Medulla oblongata (tissue), 1 donor: ENCODE results near the gene INPP5D.
"Not testable (repeated sequence)": the region's sequence is repeated elsewhere in the genome, so short reads cannot be mapped to it uniquely, and the experiment has no call there.

Experiments
- DNase-seq: peaks from one replicate; pipeline ENCODE4 v3.0.0-alpha.2; 2015; ENCODE audit errors: extremely low spot score

Gene INPP5D

DNA sequence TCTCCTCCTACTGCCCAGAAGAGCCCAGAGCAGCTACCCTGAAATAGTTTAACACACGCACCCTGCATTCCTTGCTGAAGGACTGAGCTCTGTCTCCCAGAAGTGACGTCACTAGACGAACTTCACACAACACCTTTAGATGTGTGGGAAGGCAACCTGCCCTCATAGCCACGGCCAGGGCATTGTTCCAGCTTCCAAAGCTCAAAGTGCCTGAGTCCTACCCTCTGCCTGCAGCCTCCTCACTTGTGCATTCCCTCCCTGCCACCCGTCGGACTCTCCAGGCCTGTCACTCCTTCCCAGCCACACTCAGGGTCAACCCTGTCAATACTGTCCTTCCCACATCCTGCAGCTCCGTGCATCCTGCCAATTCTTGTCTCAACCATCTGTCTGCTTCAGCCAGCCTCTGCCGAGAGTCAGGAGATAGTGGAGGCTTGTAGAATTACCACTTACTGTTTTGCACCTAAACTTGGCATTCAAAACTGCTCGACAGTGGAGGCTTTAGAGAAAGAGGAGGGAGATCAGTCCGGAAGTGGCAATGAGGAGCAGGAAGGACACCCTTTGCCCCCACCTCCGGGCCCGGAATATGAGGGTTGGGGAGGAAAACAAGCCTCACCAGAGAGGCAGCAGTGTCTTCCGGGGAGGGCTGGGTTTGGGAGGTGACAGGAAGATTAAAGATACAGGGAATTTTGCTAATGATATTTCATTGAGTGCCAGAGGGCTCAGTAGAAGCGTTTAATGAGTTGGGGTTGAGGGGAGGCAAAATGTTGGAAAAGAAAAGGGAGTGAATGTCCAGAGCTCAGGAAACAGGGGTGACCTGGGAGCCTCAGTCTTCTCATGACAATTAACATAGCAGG lies 119.1 kb downstream of the INPP5D start:
- no peak for DNase-seq

DNA sequence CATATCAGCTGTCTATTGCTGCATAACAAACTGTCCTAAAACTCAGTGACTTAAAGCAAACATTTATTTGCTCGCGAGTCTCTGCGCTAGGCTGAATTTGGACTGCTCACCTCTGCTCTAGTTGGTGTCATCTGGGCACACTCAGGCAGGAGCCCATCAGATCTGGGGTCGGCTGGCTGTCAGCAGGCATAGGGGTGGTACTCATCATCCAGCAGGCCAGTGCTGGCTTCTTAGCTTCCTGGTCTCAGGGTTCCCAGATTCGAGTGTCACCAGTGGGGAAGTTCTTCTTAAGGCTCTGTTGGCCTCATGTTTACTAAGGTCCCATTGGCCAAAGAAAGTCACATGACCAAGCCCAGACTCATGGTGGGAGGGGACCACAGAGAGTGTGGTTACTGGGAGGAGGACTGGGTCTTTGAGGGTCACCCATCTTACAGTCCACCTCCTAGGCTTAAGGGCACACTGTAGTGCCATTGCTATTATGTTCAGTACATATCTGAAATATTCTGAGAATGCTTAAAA lies 119.8 kb downstream of the INPP5D start:
- no peak for DNase-seq

DNA sequence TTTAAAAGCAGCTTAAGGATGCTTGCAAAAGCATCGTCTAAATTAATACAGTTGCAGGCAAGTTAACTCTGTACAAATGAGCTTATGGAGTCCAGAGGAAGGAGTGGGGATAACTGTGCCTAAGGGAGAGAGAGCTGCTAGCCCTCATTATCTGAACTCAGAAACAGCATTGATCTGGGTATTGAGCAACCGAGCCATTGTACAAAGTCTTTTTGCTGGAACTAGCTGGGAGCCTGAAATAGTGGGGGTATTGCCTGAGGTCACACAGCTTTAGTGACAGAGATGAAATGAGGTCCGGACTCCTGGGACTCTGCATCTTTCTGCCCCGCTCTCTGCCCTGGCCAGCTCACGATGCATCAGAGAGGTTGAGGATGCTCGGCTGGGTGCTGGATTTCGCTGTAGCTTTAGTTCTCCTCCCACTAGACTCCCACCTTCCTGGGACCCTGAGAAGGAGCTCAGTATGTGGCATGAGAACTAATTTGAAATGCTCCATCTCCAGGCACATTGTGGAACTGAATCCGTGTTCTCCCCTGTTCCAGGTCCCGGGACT lies 123.8 kb downstream of the INPP5D start:
- DNase-seq, result no peak

DNA sequence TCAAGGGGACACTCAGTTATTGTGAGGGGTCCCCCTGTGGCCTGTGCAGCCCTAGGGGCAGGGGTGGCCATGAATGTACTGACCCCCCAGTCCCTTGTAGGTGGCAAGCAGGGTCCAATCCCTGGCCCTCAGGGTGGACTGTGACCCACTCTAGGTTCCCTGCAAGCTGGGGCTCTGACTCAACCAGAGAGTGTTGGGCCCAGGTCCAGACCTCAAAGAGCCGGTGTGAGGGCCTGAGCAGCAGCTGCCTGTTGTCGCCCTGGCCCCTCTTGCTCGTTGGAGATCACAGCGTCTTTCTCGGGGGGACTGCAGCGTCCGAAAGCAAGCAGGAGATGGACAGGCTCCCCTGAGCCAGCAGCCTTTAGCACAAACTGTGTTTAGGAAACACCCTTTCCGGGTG lies 124.5 kb downstream of the INPP5D start:
- DNase-seq, result no peak

DNA sequence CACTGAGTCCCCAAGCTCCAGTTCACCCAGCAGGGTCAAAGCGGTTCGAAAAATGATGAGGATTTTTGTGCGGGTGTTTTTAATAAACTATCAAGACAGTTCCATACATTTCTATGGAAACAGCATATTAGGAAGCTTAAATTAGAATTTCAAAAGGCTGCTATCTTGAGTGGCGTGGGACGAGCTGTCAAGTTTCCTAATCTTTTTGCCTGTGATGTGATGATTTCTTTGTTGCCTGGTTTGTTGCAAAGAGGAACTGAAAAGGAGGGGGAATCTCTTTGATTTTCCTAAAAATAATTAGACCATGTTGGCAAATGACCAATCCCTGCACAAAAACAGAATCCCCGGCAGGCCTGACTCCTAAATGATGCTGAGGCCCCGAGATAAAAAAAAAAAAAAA lies 125.2 kb downstream of the INPP5D start:
- DNase-seq, result no peak

DNA sequence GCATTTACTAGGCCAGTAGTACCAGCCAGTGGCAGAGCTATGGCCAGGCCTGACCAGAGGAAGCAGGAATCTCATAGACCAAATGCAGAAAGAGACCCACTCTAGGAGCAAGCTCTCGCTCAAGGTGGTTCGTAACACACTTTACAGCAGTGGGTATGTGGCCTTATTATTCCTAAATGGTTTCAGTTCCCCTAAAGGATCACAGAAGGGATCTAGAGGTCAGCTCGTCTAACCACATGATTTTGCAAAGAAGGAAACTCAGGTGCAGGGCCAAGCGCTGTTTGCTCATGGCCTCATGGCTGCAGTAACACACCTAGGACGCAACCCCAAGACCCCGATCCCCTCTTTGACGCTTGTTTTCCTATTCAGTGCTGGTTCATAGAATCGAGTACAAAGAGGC lies 125.8 kb downstream of the INPP5D start:
- DNase-seq, result peak; percentile 27

DNA sequence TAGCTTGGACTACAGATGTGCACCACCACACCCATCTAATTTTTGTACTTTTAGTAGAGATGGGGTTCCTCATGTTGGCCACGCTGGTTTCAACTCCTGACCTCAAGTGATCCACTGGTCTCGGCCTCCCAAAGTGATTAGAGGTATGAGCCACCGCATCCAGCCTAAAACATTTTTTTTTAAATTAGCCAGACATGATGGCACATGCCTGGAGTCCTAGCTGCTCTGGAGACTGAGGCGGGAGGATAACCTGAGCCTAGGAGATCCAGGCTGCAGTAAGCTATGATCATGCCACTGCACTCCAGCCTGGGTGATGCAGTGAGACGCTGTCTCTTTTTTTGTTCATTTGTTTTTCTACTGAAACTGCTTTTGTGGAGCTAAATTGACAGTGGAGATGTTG lies 126.7 kb downstream of the INPP5D start:
- no peak for DNase-seq

DNA sequence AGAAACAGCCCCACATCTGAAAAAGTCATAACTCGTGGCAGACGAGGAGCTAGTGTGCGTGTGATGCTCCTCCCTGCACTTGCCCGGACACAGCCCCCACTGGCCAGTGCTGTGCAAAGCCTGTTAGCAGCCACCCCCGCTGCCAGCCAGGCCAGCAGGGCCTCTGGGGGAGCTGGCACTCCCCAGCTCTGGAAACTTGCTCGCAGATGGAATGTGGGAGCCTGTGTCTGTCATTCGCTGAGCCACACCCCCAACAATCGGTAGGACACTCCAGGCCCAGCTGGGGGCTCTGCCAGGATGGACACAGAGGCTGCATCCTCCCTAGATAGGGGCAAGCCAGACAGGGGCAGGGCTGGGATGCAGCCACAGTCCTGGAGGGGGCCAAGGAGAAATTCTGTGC lies 128.9 kb downstream of the INPP5D start:
- no peak for DNase-seq

DNA sequence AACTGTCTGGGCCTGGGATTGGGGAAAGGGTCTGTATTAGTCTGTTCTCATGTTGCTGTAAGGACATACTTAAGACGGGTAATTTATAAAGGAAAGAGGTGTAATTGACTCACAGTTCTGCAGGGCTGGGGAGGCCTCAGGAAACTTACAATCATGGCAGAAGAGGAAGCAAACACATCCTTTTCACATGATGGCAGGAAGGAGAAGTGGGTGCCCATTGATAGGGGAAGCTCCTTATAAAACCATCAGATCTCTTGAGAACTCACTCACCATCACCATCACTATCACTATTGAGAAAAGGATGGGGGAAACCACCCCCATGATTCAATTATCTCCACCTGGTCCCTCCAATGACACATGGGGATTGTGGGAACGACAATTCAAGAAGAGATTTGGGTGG lies 130.9 kb downstream of the INPP5D start:
- DNase-seq, result peak; percentile 18

DNA sequence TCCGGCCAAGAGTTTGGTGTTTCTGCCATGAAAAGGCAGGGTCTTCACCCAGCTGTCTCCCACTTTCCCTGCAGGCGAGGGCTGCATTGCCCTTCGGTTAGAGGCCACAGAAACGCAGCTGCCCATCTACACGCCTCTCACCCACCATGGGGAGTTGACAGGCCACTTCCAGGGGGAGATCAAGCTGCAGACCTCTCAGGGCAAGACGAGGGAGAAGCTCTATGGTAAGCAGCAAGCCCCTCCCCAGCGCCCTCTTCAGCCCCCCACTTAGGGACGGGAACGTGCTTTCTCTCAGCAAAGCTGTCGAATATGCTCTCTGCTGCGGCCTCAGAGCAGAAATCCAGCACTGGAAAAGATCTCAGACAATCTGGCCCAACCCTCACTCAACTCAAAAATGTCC lies 133.6 kb downstream of the INPP5D start:
- DNase-seq, result no peak

DNA sequence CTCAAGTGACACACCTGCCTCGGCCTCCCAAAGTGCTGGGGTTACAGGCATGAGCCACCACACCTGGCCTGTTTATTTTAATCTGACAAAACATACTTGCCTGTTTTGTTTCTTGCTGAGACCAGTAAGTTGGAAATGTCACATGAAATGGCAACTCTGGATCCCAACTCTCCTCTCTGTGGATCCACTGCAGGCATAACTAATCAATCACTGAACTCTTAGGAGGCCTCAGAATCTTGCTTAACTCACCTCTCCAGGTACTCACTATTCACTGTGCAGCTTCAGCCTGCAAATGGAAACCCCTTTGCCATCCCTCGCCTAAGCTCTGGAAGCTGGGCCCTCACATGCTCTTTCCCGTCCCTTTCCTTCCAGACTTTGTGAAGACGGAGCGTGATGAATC lies 134.9 kb downstream of the INPP5D start:
- DNase-seq, result no peak

DNA sequence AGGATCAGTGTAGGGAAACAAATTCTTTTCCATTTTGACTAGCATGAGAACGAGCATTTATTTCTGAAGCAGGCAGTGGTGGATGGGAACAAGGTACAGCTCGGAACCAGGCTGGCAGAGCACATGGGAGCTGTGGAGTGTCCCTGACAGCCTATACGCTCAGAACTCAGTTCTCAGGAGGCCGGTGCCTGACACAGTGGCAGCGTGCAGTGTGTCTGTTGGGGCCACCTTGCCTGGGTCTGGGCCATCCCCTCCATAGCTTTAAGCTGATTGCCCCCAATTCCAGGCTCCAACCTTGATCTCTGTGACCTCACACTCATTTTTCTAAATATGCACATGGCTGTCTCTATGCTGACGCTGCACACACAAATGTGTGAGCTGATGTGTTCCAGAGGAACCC lies 136.9 kb downstream of the INPP5D start:
- DNase-seq, result no peak

DNA sequence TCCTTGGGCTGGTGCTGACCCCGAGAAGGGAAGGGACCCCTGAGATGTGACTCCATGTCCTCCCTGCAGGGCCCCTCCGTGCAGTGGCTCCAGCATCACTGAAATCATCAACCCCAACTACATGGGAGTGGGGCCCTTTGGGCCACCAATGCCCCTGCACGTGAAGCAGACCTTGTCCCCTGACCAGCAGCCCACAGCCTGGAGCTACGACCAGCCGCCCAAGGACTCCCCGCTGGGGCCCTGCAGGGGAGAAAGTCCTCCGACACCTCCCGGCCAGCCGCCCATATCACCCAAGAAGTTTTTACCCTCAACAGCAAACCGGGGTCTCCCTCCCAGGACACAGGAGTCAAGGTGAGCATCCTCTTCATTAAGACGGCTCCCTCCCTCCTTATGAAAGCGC lies 137.9 kb downstream of the INPP5D start:
- no peak for DNase-seq

DNA sequence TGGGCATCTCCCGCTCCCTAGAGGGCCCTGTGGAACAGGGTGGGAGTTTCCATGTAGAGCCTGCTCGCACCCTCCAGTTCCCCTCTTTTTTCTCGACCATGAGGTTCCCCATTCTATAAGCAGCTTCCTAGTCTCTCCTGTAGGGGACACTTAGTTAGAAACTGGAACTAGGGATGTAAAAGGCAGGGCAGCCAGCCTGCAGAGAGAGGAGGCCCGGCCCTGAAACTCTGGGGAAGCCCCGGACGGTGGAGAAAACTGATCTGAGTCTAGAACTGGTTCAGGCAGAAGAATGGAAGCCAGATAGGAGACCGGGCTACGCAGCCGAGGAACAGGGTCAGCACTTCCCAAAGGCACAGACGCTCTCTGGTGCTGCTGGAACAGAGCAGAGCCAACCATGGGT lies 139.7 kb downstream of the INPP5D start:
- no peak for DNase-seq

DNA sequence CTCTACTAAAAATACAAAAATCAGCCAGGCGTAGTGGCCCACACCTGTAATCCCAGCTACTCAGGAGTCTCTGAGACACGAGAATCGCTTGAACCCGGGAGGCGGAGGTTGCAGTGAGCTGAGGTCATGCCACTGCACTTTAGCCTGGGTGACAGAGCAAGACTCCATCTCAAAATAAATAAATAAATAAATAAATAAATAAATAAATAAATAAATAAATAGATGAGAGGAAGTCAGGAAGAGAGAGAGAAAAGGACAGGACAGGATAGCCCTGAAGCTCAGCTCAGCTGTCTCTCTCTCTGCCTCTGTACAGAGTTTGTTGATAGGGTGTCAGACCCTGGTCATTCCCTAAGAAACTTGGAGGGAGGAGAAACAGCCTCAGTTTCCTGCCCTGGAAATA lies 140.6 kb downstream of the INPP5D start:
- not testable (repeated sequence) for DNase-seq

DNA sequence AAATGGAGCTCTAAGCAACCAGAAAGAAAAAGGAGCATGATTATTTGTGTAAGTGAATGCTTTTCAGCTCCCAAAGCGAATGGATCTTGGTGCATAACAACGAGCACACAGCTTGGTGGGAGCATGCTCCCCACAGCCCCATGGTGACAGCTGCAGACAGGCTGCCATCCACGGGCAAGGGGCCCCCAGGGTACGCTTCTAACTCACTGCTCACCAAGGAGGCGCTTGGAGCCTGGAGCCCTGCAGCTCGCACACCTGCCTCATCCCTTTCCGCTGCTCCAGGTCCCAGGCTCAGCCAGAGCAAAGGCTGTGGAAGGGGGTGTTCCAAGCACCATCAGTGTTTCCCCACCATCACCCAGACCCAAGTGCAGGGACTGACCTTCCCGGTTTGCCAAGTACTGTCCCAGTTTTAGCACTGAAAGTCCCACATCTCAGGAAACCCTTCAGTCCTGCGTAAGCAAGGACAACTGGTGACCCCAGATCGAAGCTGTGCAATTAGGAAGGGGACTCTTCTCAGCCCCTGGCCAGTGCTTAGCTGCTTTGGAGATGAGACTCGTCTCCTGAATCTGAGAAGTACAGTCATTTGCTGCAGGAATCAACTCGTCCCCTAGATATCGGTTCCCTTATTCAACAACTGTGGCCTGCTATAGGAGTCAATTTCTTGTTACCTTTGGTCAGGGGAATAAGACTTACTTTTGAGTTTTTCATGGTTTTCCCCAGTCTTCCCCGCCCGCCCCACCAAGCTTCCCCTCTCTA lies 141.3 kb downstream of the INPP5D start:
- no peak for DNase-seq

DNA sequence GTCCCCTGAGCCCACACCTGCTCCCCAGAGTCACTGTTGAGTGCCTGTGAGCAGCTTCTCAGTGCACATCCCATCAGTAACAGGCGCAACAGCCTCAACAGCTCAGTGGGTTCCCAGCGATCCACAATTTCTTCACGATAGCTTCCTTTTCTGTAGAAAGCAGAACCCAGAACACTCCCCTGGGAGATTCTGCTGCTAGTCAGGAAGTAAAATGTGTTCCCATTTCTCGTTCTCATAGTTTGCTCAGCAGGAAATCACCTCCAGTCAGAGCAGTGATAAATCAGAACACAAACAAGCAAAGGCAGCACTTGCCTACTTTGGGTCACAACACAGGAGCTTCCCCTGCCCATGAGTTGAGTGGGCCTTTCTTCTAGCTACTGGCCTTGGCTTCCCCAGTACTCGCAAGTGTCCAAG lies 142.4 kb downstream of the INPP5D start:
- DNase-seq, result no peak

DNA sequence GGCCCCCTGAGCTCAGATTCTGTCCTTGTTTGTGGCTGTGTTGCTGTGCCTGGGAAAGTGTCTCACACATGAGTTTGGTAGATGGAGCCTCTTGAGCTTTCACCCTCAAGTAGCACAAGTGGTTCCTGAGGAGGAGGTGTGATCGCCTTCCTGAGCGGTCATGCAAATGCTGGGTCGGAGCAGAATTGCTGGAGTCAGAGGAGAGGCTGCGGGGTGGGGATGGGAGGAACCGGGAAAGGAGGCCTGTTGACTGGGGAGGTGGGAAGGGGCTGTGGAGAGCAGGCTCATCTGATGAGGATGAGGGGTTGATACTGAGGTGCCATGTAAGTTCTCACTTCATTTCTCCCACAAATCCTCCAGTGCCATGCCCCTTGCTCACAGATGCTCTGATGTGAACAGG lies 142.9 kb downstream of the INPP5D start:
- DNase-seq, result no peak

DNA sequence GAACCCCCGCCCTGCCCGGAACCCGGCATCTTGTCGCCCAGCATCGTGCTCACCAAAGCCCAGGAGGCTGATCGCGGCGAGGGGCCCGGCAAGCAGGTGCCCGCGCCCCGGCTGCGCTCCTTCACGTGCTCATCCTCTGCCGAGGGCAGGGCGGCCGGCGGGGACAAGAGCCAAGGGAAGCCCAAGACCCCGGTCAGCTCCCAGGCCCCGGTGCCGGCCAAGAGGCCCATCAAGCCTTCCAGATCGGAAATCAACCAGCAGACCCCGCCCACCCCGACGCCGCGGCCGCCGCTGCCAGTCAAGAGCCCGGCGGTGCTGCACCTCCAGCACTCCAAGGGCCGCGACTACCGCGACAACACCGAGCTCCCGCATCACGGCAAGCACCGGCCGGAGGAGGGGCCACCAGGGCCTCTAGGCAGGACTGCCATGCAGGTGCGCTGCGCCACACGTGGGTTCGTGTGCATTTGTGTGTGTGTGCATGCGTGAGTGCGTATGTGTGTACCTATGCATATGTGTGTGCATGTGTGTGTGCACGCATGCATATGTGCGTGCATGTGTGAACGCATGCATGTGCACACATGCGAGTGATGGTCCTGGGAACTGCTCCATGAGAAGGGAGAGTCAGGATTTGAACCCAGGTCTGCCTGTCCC lies 144.3 kb downstream of the INPP5D start:
- no peak for DNase-seq

DNA sequence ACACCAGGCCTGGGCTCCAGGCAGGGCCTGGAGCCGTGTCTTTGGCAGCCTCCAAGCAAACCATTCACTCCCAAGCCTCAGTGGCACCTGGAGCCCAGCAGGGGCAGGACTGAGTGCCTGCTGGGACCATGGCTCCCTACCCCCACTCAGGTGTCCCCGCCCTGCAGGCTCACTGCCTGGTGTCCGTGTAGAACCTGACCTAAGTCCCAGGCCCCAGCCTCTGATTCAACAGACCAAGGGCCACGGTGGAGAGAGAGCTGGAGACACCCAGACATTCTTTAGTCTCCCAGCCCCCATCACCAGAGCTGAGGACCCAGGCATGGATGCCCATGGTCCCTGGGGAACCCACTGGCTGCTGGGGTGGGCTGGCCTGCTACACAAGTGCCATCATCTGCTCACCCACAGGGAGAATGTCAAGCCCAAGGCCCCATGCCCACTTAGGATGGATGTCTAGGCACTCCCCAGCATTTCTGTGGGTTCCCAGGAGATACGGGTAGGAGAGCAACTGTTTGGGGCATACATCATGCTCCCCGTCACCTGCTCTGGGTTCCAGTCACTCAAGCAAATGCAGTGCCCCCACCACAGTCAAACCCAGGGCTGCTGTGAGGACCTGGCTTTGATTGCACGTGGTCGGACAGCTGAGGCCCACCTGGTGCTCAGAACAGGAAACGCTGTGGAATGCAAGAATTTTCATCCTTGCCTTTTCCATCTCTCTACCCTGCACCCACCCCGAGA lies 148.4 kb downstream of the INPP5D start:
- no peak for DNase-seq

DNA sequence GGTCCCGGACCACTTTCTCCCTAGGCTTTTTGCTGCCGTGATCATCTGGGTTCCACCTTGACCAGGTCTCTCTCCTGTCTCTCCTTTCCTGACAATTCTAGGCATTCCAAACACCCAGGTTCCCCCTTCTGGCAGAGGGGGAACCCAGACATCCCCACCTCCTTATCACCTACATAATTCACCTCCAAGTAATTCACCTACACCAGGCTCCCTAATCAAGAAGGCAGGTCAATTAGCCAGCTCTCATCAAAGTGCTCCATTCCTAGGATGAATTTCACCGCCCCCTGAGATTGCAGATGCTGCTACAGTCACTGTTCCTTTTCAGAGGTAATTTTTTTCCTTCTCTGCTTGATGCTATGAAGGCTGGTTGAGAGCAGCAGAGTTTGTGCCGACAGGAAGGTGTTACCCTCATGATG lies 149.0 kb downstream of the INPP5D start:
- no peak for DNase-seq
